ENCODE data around the gene TBXAS1. TPM values are rescaled to one million over a fixed set of nuclear protein-coding genes. Genes with fewer than 3 reads are reported as not detected.

Gene TBXAS1
- polyA plus RNA-seq, 1 donor from 2014 or later: 0.93 TPM

GRCh38 chr7:140016540-140016939 lies 187.5 kb downstream of the TBXAS1 start:
- H3K9ac ChIP-seq (ENCODE audit: low read length): no peak overlapping the region
- H3K27me3 ChIP-seq (ENCODE audit: insufficient read depth, low read depth, low read length): no peaks in the 10 kb centered on the region
- no peak overlapping the region for H3K4me3 ChIP-seq (ENCODE audit: low read length)
- no peak for TF ChIP-seq RAD21 (conservative IDR thresholded peaks at IDR 0.05)
- TF ChIP-seq, protein P1, sequence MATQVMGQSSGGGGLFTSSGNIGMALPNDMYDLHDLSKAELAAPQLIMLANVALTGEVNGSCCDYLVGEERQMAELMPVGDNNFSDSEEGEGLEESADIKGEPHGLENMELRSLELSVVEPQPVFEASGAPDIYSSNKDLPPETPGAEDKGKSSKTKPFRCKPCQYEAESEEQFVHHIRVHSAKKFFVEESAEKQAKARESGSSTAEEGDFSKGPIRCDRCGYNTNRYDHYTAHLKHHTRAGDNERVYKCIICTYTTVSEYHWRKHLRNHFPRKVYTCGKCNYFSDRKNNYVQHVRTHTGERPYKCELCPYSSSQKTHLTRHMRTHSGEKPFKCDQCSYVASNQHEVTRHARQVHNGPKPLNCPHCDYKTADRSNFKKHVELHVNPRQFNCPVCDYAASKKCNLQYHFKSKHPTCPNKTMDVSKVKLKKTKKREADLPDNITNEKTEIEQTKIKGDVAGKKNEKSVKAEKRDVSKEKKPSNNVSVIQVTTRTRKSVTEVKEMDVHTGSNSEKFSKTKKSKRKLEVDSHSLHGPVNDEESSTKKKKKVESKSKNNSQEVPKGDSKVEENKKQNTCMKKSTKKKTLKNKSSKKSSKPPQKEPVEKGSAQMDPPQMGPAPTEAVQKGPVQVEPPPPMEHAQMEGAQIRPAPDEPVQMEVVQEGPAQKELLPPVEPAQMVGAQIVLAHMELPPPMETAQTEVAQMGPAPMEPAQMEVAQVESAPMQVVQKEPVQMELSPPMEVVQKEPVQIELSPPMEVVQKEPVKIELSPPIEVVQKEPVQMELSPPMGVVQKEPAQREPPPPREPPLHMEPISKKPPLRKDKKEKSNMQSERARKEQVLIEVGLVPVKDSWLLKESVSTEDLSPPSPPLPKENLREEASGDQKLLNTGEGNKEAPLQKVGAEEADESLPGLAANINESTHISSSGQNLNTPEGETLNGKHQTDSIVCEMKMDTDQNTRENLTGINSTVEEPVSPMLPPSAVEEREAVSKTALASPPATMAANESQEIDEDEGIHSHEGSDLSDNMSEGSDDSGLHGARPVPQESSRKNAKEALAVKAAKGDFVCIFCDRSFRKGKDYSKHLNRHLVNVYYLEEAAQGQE (IDR thresholded peaks at IDR 0.05; ENCODE audit: borderline replicate concordance): no peak
- no peak for TF ChIP-seq EZH2 (IDR thresholded peaks at IDR 0.05; ENCODE audit: borderline replicate concordance, insufficient read depth, low read length, poor library complexity, severe bottlenecking)
- no peak for TF ChIP-seq CTCF (IDR thresholded peaks at IDR 0.05; ENCODE audit: poor library complexity, severe bottlenecking)
- TF ChIP-seq SMC3 (conservative IDR thresholded peaks at IDR 0.05; ENCODE audit: poor library complexity): no peak
- TF ChIP-seq EP300 (conservative IDR thresholded peaks at IDR 0.05; ENCODE audit: poor library complexity, severe bottlenecking): no peak
- TF ChIP-seq TAF1 (IDR thresholded peaks at IDR 0.05; ENCODE audit: low read depth): no peak
- TF ChIP-seq MXI1 (conservative IDR thresholded peaks at IDR 0.05; ENCODE audit: poor library complexity, severe bottlenecking): no peak
- no peak for TF ChIP-seq POLR2AphosphoS5 (IDR thresholded peaks at IDR 0.05)
- H3K9me3 ChIP-seq (ENCODE audit: low read length): no peaks in the 10 kb centered on the region
- no peaks in the 10 kb centered on the region for H3F3A ChIP-seq (ENCODE audit: insufficient read depth, low read length, poor library complexity, severe bottlenecking)
- no peak overlapping the region for H2AFZ ChIP-seq (ENCODE audit: low read depth, low read length)
- H3K79me2 ChIP-seq (replicated peaks; ENCODE audit: insufficient read depth, low read length): no peaks in the 10 kb centered on the region
- no peak overlapping the region for H3K4me2 ChIP-seq (ENCODE audit: low read length)
- no peak overlapping the region for H3K27ac ChIP-seq (ENCODE audit: low read length)
- no peaks in the 10 kb centered on the region for H3K36me3 ChIP-seq (ENCODE audit: insufficient read depth, low read length)
- H4K20me1 ChIP-seq (ENCODE audit: insufficient read depth): no peaks in the 10 kb centered on the region
- H3K9me2 ChIP-seq (ENCODE audit: insufficient read depth, low read length): no peaks in the 10 kb centered on the region

- Histone ChIP-seq H2AFZ (ENCODE audit: low read depth, low read length) (no peak overlapping the region), H3F3A (ENCODE audit: insufficient read depth, low read length, poor library complexity, severe bottlenecking) (no peaks in the 10 kb centered on the region), H3K9ac (ENCODE audit: low read length) (no peak overlapping the region), H3K79me2 (replicated peaks; ENCODE audit: insufficient read depth, low read length) (no peaks in the 10 kb centered on the region), H3K9me3 (ENCODE audit: low read length) (no peaks in the 10 kb centered on the region), H3K36me3 (ENCODE audit: insufficient read depth, low read length) (no peaks in the 10 kb centered on the region), H3K4me2 (ENCODE audit: low read length) (no peak overlapping the region), H3K27ac (ENCODE audit: low read length) (no peak overlapping the region), H3K4me3 (ENCODE audit: low read length) (no peak overlapping the region), H3K9me2 (ENCODE audit: insufficient read depth, low read length) (no peaks in the 10 kb centered on the region), H4K20me1 (ENCODE audit: insufficient read depth) (no peaks in the 10 kb centered on the region), H3K27me3 (ENCODE audit: insufficient read depth, low read depth, low read length) (no peaks in the 10 kb centered on the region)
- TF ChIP-seq TAF1 (IDR thresholded peaks at IDR 0.05; ENCODE audit: low read depth) (no peak), CTCF (IDR thresholded peaks at IDR 0.05; ENCODE audit: poor library complexity, severe bottlenecking) (no peak), EP300 (conservative IDR thresholded peaks at IDR 0.05; ENCODE audit: poor library complexity, severe bottlenecking) (no peak), POLR2AphosphoS5 (IDR thresholded peaks at IDR 0.05) (no peak), SMC3 (conservative IDR thresholded peaks at IDR 0.05; ENCODE audit: poor library complexity) (no peak)
- TF ChIP-seq, protein P1 (IDR thresholded peaks at IDR 0.05; ENCODE audit: borderline replicate concordance): no peak
These were observed 188.0 kb downstream of the TBXAS1 start for GRCh38 chr7:140017034-140017433.

Data from neural cell (in vitro differentiated cells).